ENCODE results near the gene ELMOD3.

- TF ChIP-seq CTCF (IDR thresholded peaks at IDR 0.05; ENCODE audit: low read depth, low read length) (no peak), EZH2phosphoT487 (IDR thresholded peaks at IDR 0.05; ENCODE audit: low read depth) (no peak)
Observed at GRCh38 chr2:85428343-85428881, 73.8 kb downstream of the ELMOD3 start.

All from OCI-LY3 (cell line).